ENCODE measurements around the gene ID2.

GRCh38 chr2:8652774-8653426, 29.0 kb upstream of the ID2 start:
- TF ChIP-seq CTCF (IDR thresholded peaks at IDR 0.05; ENCODE audit: borderline replicate concordance, extremely low read depth, low read length, poor library complexity, severe bottlenecking) (no peak), EZH2 (IDR thresholded peaks at IDR 0.05; ENCODE audit: borderline replicate concordance, low read depth, low read length, severe bottlenecking) (no peak)
